HEK293 (cell line): ENCODE data around the gene BAIAP3.

Experiments used
- KLF1 ChIP-seq: fragments of 450-650 bp; formaldehyde crosslinking; IDR thresholded peaks from 2 replicates; pipeline ENCODE4 v1.5.1; 2016; ENCODE audit warnings: missing biosample characterization, missing genetic modification characterization
- KLF16 ChIP-seq: fragments of 450-650 bp; formaldehyde crosslinking; IDR thresholded peaks from 2 replicates; pipeline ENCODE4 v1.5.1; 2017; ENCODE audit warnings: missing biosample characterization, missing genetic modification characterization
- MYNN ChIP-seq: fragments of 450-650 bp; formaldehyde crosslinking; IDR thresholded peaks from 2 replicates; pipeline ENCODE4 v1.5.1; 2016; ENCODE audit warnings: missing biosample characterization, missing genetic modification characterization, borderline replicate concordance
- PRDM1 ChIP-seq: fragments of 450-650 bp; formaldehyde crosslinking; IDR thresholded peaks from 2 replicates; pipeline ENCODE4; 2016; ENCODE audit warnings: missing biosample characterization, missing genetic modification characterization
- SCRT2 ChIP-seq: fragments of 450-650 bp; formaldehyde crosslinking; IDR thresholded peaks from 2 replicates; pipeline ENCODE4 v1.5.1; 2016; ENCODE audit warnings: missing biosample characterization, missing genetic modification characterization
- WT1 ChIP-seq: fragments of 450-650 bp; formaldehyde crosslinking; IDR thresholded peaks from 2 replicates; pipeline ENCODE4 v1.5.1; 2016; ENCODE audit warnings: missing biosample characterization, missing genetic modification characterization
- ZBTB6 ChIP-seq: fragments of 450-650 bp; formaldehyde crosslinking; IDR thresholded peaks from 2 replicates; pipeline ENCODE4 v1.5.1; 2017; ENCODE audit warnings: missing biosample characterization, missing genetic modification characterization
- ZBTB8A ChIP-seq: fragments of 450-650 bp; formaldehyde crosslinking; IDR thresholded peaks from 2 replicates; pipeline ENCODE4 v1.5.1; 2016; ENCODE audit warnings: missing biosample characterization, missing genetic modification characterization
- ZFP3 ChIP-seq: fragments of 450-650 bp; formaldehyde crosslinking; IDR thresholded peaks from 2 replicates; pipeline ENCODE4 v1.5.1; 2016; ENCODE audit warnings: low read depth, missing biosample characterization, missing genetic modification characterization
- ZFP41 ChIP-seq: fragments of 450-650 bp; formaldehyde crosslinking; IDR thresholded peaks from 2 replicates; pipeline ENCODE4 v1.5.1; 2016; ENCODE audit warnings: missing biosample characterization, missing genetic modification characterization, borderline replicate concordance
- ZNF114 ChIP-seq: fragments of 450-650 bp; formaldehyde crosslinking; IDR thresholded peaks from 2 replicates; pipeline ENCODE4 v1.5.0; 2017; ENCODE audit warnings: missing biosample characterization, missing genetic modification characterization
- ZNF184 ChIP-seq: fragments of 450-650 bp; IDR thresholded peaks from 2 replicates; pipeline ENCODE4 v1.5.1; 2018; ENCODE audit warnings: missing biosample characterization, mild to moderate bottlenecking, missing genetic modification characterization
- ZNF202 ChIP-seq: fragments of 450-650 bp; formaldehyde crosslinking; IDR thresholded peaks from 2 replicates; pipeline ENCODE4 v1.5.1; 2016; ENCODE audit warnings: missing biosample characterization, missing genetic modification characterization, borderline replicate concordance
- ZNF221 ChIP-seq: fragments of 450-650 bp; formaldehyde crosslinking; IDR thresholded peaks from 2 replicates; pipeline ENCODE4 v1.5.1; 2017; ENCODE audit warnings: missing biosample characterization, missing genetic modification characterization, borderline replicate concordance
- ZNF266 ChIP-seq: fragments of 450-650 bp; formaldehyde crosslinking; IDR thresholded peaks from 2 replicates; pipeline ENCODE4 v1.5.1; 2016; ENCODE audit warnings: missing biosample characterization, missing genetic modification characterization, low read depth
- ZNF280C ChIP-seq: fragments of 450-650 bp; formaldehyde crosslinking; IDR thresholded peaks from 2 replicates; pipeline ENCODE4 v1.5.1; 2016; ENCODE audit warnings: missing biosample characterization, missing genetic modification characterization
- ZNF324 ChIP-seq: fragments of 450-650 bp; formaldehyde crosslinking; IDR thresholded peaks from 2 replicates; pipeline ENCODE4 v1.5.1; 2016; ENCODE audit warnings: missing biosample characterization, missing genetic modification characterization
- ZNF37A ChIP-seq: fragments of 450-650 bp; IDR thresholded peaks from 2 replicates; pipeline ENCODE4 v1.5.1; 2018; ENCODE audit warnings: missing biosample characterization, missing genetic modification characterization
- ZNF423 ChIP-seq: fragments of 450-650 bp; formaldehyde crosslinking; IDR thresholded peaks from 2 replicates; pipeline ENCODE4 v1.5.1; 2016; ENCODE audit warnings: missing biosample characterization, missing genetic modification characterization
- ZNF48 ChIP-seq: fragments of 450-650 bp; formaldehyde crosslinking; IDR thresholded peaks from 2 replicates; pipeline ENCODE4 v1.5.1; 2016; ENCODE audit warnings: missing biosample characterization, missing genetic modification characterization
- ZNF558 ChIP-seq: fragments of 450-650 bp; formaldehyde crosslinking; IDR thresholded peaks from 2 replicates; pipeline ENCODE4 v1.5.1; 2016; ENCODE audit warnings: missing biosample characterization, missing genetic modification characterization
- ZNF580 ChIP-seq: fragments of 450-650 bp; formaldehyde crosslinking; IDR thresholded peaks from 2 replicates; pipeline ENCODE4 v1.5.1; 2016; ENCODE audit warnings: missing biosample characterization, missing genetic modification characterization
- ZNF623 ChIP-seq: fragments of 450-650 bp; formaldehyde crosslinking; IDR thresholded peaks from 2 replicates; pipeline ENCODE4 v1.5.1; 2016; ENCODE audit warnings: missing biosample characterization, missing genetic modification characterization
- ZNF624 ChIP-seq: fragments of 450-650 bp; formaldehyde crosslinking; IDR thresholded peaks from 2 replicates; pipeline ENCODE4 v1.5.1; 2017; ENCODE audit warnings: missing biosample characterization, missing genetic modification characterization
- ZNF677 ChIP-seq: fragments of 450-650 bp; IDR thresholded peaks from 2 replicates; pipeline ENCODE4 v1.5.0; 2018; ENCODE audit warnings: missing biosample characterization, mild to moderate bottlenecking, missing genetic modification characterization, moderate library complexity
- ZNF704 ChIP-seq: fragments of 450-650 bp; formaldehyde crosslinking; IDR thresholded peaks from 2 replicates; pipeline ENCODE4 v1.5.1; 2016; ENCODE audit warnings: missing biosample characterization, missing genetic modification characterization
- ZNF776 ChIP-seq: fragments of 450-650 bp; formaldehyde crosslinking; IDR thresholded peaks from 2 replicates; pipeline ENCODE4 v1.5.0; 2017; ENCODE audit warnings: missing biosample characterization, missing genetic modification characterization, borderline replicate concordance
- ZNF837 ChIP-seq: fragments of 450-650 bp; formaldehyde crosslinking; IDR thresholded peaks from 2 replicates; pipeline ENCODE4 v1.5.1; 2016; ENCODE audit warnings: missing biosample characterization, missing genetic modification characterization
- ZNF843 ChIP-seq: fragments of 450-650 bp; formaldehyde crosslinking; IDR thresholded peaks from 2 replicates; pipeline ENCODE4 v1.5.1; 2016; ENCODE audit warnings: missing biosample characterization, missing genetic modification characterization
- ZXDB ChIP-seq: fragments of 450-650 bp; formaldehyde crosslinking; IDR thresholded peaks from 2 replicates; pipeline ENCODE4 v1.5.1; 2016; ENCODE audit warnings: missing biosample characterization, missing genetic modification characterization
- TF ChIP-seq, protein P1 (sequence below): fragments of 450-650 bp; formaldehyde crosslinking; IDR thresholded peaks from 2 replicates; pipeline ENCODE4 v1.5.1; 2016; ENCODE audit warnings: missing biosample characterization, missing genetic modification characterization
- TF ChIP-seq, protein P2 (sequence below): fragments of 450-650 bp; formaldehyde crosslinking; IDR thresholded peaks from 2 replicates; pipeline ENCODE4 v1.5.1; 2016; ENCODE audit warnings: missing biosample characterization, missing genetic modification characterization, low read depth

The BAIAP3 gene

GRCh38 chr16:1351582-1352362 is 18.3 kb downstream of the BAIAP3 start, which contains the start of the genes GNPTG and TSR3 (continued):
- TF ChIP-seq ZNF623 (tag by site-specific recombination) (no peak), ZXDB (tag by site-specific recombination) (no peak), ZFP41 (no peak), ZNF202 (no peak), ZBTB6 (tag by site-specific recombination) (peak; percentile 65; the same call in 1 of the 2 replicates), WT1 (no peak), ZNF221 (tag by site-specific recombination) (no peak), ZBTB8A (tag by site-specific recombination) (peak; percentile 36; the same call in 1 of the 2 replicates), ZNF558 (tag by site-specific recombination) (no peak), ZNF324 (tag by site-specific recombination) (no peak), ZNF624 (tag by site-specific recombination) (no peak), ZNF266 (tag by site-specific recombination) (no peak), ZNF776 (tag by site-specific recombination) (no peak), ZNF280C (tag by site-specific recombination) (no peak), SCRT2 (tag by site-specific recombination) (peak; percentile 86), ZNF423 (tag by site-specific recombination) (no peak), ZNF677 (0 out of 2 replicates have a peak, but pooled peaks have one; percentile 34), ZNF184 (tag by site-specific recombination) (no peak), ZNF580 (tag by site-specific recombination) (0 out of 2 replicates have a peak, but pooled peaks have one; percentile 54), MYNN (tag by site-specific recombination) (no peak), KLF16 (tag by site-specific recombination) (no peak), KLF1 (tag by site-specific recombination) (no peak), ZFP3 (no peak), ZNF704 (tag by site-specific recombination) (no peak), PRDM1 (no peak), ZNF837 (tag by site-specific recombination) (no peak), ZNF48 (tag by site-specific recombination) (no peak), ZNF843 (tag by site-specific recombination) (no peak), ZNF37A (tag by site-specific recombination) (no peak), ZNF114 (tag by site-specific recombination) (no peak)
- TF ChIP-seq, protein P1, sequence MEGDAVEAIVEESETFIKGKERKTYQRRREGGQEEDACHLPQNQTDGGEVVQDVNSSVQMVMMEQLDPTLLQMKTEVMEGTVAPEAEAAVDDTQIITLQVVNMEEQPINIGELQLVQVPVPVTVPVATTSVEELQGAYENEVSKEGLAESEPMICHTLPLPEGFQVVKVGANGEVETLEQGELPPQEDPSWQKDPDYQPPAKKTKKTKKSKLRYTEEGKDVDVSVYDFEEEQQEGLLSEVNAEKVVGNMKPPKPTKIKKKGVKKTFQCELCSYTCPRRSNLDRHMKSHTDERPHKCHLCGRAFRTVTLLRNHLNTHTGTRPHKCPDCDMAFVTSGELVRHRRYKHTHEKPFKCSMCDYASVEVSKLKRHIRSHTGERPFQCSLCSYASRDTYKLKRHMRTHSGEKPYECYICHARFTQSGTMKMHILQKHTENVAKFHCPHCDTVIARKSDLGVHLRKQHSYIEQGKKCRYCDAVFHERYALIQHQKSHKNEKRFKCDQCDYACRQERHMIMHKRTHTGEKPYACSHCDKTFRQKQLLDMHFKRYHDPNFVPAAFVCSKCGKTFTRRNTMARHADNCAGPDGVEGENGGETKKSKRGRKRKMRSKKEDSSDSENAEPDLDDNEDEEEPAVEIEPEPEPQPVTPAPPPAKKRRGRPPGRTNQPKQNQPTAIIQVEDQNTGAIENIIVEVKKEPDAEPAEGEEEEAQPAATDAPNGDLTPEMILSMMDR (tag by site-specific recombination), result no peak
- TF ChIP-seq, protein P2, sequence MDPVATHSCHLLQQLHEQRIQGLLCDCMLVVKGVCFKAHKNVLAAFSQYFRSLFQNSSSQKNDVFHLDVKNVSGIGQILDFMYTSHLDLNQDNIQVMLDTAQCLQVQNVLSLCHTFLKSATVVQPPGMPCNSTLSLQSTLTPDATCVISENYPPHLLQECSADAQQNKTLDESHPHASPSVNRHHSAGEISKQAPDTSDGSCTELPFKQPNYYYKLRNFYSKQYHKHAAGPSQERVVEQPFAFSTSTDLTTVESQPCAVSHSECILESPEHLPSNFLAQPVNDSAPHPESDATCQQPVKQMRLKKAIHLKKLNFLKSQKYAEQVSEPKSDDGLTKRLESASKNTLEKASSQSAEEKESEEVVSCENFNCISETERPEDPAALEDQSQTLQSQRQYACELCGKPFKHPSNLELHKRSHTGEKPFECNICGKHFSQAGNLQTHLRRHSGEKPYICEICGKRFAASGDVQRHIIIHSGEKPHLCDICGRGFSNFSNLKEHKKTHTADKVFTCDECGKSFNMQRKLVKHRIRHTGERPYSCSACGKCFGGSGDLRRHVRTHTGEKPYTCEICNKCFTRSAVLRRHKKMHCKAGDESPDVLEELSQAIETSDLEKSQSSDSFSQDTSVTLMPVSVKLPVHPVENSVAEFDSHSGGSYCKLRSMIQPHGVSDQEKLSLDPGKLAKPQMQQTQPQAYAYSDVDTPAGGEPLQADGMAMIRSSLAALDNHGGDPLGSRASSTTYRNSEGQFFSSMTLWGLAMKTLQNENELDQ (tag by site-specific recombination), result no peak
